Hepatocyte (in vitro differentiated cells): ENCODE results near the gene HAO2. TPM values are rescaled to one million over a fixed set of nuclear protein-coding genes. Genes with fewer than 3 reads are reported as not detected.
A peak's percentile ranks its signal among the peaks of the same experiment; 100 is the strongest.
"Not testable (repeated sequence)": the region's sequence is repeated elsewhere in the genome, so short reads cannot be mapped to it uniquely, and the experiment has no call there.

Experiments
- DNase-seq: peaks from one replicate; pipeline ENCODE4 v3.0.0-alpha.2; 2016; ENCODE audit warnings: low spot score
- H2AFZ ChIP-seq: fragments of 200-600 bp; sonication (generic); 2 replicates; pipeline ENCODE4 v1.6.0; 2016; ENCODE audit warnings: antibody characterized with exemption, mild to moderate bottlenecking
- H3K27ac ChIP-seq: fragments of 200-600 bp; sonication (generic); 2 replicates; pipeline ENCODE4 v1.5.1; 2016; ENCODE audit warnings: mild to moderate bottlenecking
- H3K27me3 ChIP-seq: fragments of 200-600 bp; sonication (generic); 2 replicates; pipeline ENCODE4 v1.6.1; 2016
- H3K36me3 ChIP-seq: fragments of 200-600 bp; sonication (generic); replicated peaks from 2 replicates; pipeline ENCODE4 v1.5.1; 2016; ENCODE audit warnings: low read depth; ENCODE audit not compliant: insufficient read depth
- H3K4me1 ChIP-seq: fragments of 200-600 bp; sonication (generic); 2 replicates; pipeline ENCODE4 v1.5.1; 2016; ENCODE audit warnings: mild to moderate bottlenecking, moderate library complexity; ENCODE audit not compliant: insufficient read depth
- H3K4me2 ChIP-seq: fragments of 200-600 bp; sonication (generic); 2 replicates; pipeline ENCODE4 v1.6.0; 2016
- H3K4me3 ChIP-seq: fragments of 200-600 bp; sonication (generic); 2 replicates; pipeline ENCODE4 v1.5.1; 2016; ENCODE audit warnings: mild to moderate bottlenecking
- H3K79me2 ChIP-seq: fragments of 200-600 bp; sonication (generic); 2 replicates; pipeline ENCODE4 v1.6.0; 2017; ENCODE audit warnings: mild to moderate bottlenecking
- H3K9me2 ChIP-seq: fragments of 200-600 bp; sonication (generic); replicated peaks from 2 replicates; pipeline ENCODE4 v1.6.0; 2017; ENCODE audit warnings: mild to moderate bottlenecking; ENCODE audit not compliant: insufficient read depth
- H3K9me3 ChIP-seq: fragments of 200-600 bp; sonication (generic); 2 replicates; pipeline ENCODE4 v1.5.1; 2016; ENCODE audit warnings: low read depth, mild to moderate bottlenecking
- H4K20me1 ChIP-seq: fragments of 200-600 bp; sonication (generic); 2 replicates; pipeline ENCODE4 v1.6.0; 2016; ENCODE audit warnings: mild to moderate bottlenecking; ENCODE audit not compliant: insufficient read depth, poor library complexity, severe bottlenecking
- CTCF ChIP-seq: fragments of 200-600 bp; sonication (generic); IDR thresholded peaks from 2 replicates; pipeline ENCODE4 v1.5.1; 2016; ENCODE audit warnings: antibody characterized with exemption, mild to moderate bottlenecking; ENCODE audit not compliant: poor library complexity
- EZH2 ChIP-seq: fragments of 200-600 bp; sonication (generic); IDR thresholded peaks from 2 replicates; pipeline ENCODE4 v1.6.1; 2016; ENCODE audit warnings: antibody characterized with exemption, mild to moderate bottlenecking, borderline replicate concordance
- EZH2phosphoT487 ChIP-seq: fragments of 200-600 bp; sonication (generic); IDR thresholded peaks from one replicate; pipeline ENCODE4 v1.6.1; 2018; ENCODE audit warnings: antibody characterized with exemption, mild to moderate bottlenecking, low read depth, moderate library complexity; ENCODE audit not compliant: unreplicated experiment, severe bottlenecking
- WGBS: methylation state at CpG from one replicate; pipeline ENCODE4 v1.1.6; 2016; ENCODE audit warnings: low lambda C conversion rate; ENCODE audit errors: missing lambda C conversion rate; 5-methylcytosine and 5-hydroxymethylcytosine counted together
- polyA plus RNA-seq: library from polyadenylated mRNA; unstranded; fragments of >200 nt; fragmentation: Nextera tagmentation; extraction: Ambion mirVana; gene quantifications from 2 replicates; pipeline ENCODE4 v1.2.1, GENCODE V29; 2016
- total RNA-seq: library from RNA; depleted of rRNA; stranded (reverse); fragments of >200 nt; gene quantifications from 2 replicates; pipeline ENCODE4 v1.2.3, GENCODE V29; 2014

HAO2 gene
- total and polyA plus RNA-seq, 2 experiments from 2014 or later: 14.2 to 16.6 TPM

- Histone ChIP-seq H3K27me3 (no peaks in the 10 kb centered on the region), H3K9me3 (no peaks in the 10 kb centered on the region), H3K27ac (peak overlapping the region; percentile 80), H3K36me3 (no peaks in the 10 kb centered on the region), H3K4me1 (peaks cover 19% of the 10 kb centered on the region), H3K9me2 (no peaks in the 10 kb centered on the region), H3K79me2 (no peaks in the 10 kb centered on the region), H2AFZ (no peak overlapping the region), H4K20me1 (no peaks in the 10 kb centered on the region), H3K4me3 (no peak overlapping the region), H3K4me2 (no peak overlapping the region)
- TF ChIP-seq CTCF (no peak), EZH2 (no peak), EZH2phosphoT487 (no peak)
- 36% methylated on average over 2 of the region's 2 CpGs for WGBS
- DNase-seq: peak; percentile 46
Measured at GRCh38 chr1:119373465-119373864, 4.9 kb downstream of the HAO2 start.

- no peaks in the 10 kb centered on the region for H3K79me2 ChIP-seq
- no peak for TF ChIP-seq EZH2
- TF ChIP-seq EZH2phosphoT487: no peak
- TF ChIP-seq CTCF: no peak
- DNase-seq: peak; percentile 47
- H3K9me3 ChIP-seq: no peaks in the 10 kb centered on the region
- no peaks in the 10 kb centered on the region for H3K27me3 ChIP-seq
- no peaks in the 10 kb centered on the region for H4K20me1 ChIP-seq
- no peak overlapping the region for H2AFZ ChIP-seq
- no peak overlapping the region for H3K4me3 ChIP-seq
- H3K9me2 ChIP-seq: no peaks in the 10 kb centered on the region
- H3K27ac ChIP-seq: peak overlapping the region; percentile 80
- 38% methylated on average over 4 of the region's 4 CpGs for WGBS
- no peak overlapping the region for H3K4me2 ChIP-seq
- H3K4me1 ChIP-seq: peaks cover 20% of the 10 kb centered on the region
- H3K36me3 ChIP-seq: no peaks in the 10 kb centered on the region
Measured at GRCh38 chr1:119374208-119374874, 5.8 kb downstream of the HAO2 start.

- Histone ChIP-seq H3K36me3 (no peaks in the 10 kb centered on the region), H3K27ac (no peak overlapping the region), H3K9me3 (no peaks in the 10 kb centered on the region), H3K4me1 (peaks cover 25% of the 10 kb centered on the region), H3K4me2 (no peak overlapping the region), H3K9me2 (no peaks in the 10 kb centered on the region), H4K20me1 (no peaks in the 10 kb centered on the region), H3K4me3 (no peak overlapping the region), H3K27me3 (no peaks in the 10 kb centered on the region), H3K79me2 (no peaks in the 10 kb centered on the region), H2AFZ (no peak overlapping the region)
- TF ChIP-seq EZH2: no peak
- TF ChIP-seq CTCF: no peak
- TF ChIP-seq EZH2phosphoT487: no peak
- WGBS: 97% methylated on average over 1 of the region's 1 CpG
- DNase-seq: no peak
Measured at GRCh38 chr1:119375366-119375765, 6.8 kb downstream of the HAO2 start.

- Histone ChIP-seq H3K79me2 (no peaks in the 10 kb centered on the region), H3K27ac (no peak overlapping the region), H3K4me3 (no peak overlapping the region), H3K4me2 (no peak overlapping the region), H3K9me3 (no peaks in the 10 kb centered on the region), H3K36me3 (no peaks in the 10 kb centered on the region), H4K20me1 (no peaks in the 10 kb centered on the region), H2AFZ (no peak overlapping the region), H3K9me2 (no peaks in the 10 kb centered on the region), H3K27me3 (no peaks in the 10 kb centered on the region), H3K4me1 (peaks cover 23% of the 10 kb centered on the region)
- 89% methylated on average over 1 of the region's 1 CpG for WGBS
- no peak for DNase-seq
- TF ChIP-seq EZH2phosphoT487: no peak
- TF ChIP-seq CTCF: no peak
- no peak for TF ChIP-seq EZH2
Measured at GRCh38 chr1:119376594-119376993, 8.0 kb downstream of the HAO2 start.

GRCh38 chr1:119377594-119377993 lies 9.0 kb downstream of the HAO2 start:
- 97% methylated on average over 2 of the region's 2 CpGs for WGBS
- H3K9me2 ChIP-seq, H3K4me2 ChIP-seq, H2AFZ ChIP-seq, H4K20me1 ChIP-seq, H3K36me3 ChIP-seq, H3K9me3 ChIP-seq, DNase-seq, H3K27me3 ChIP-seq, H3K4me3 ChIP-seq, H3K27ac ChIP-seq, H3K79me2 ChIP-seq: not testable (repeated sequence)
- H3K4me1 ChIP-seq: peaks cover 15% of the 10 kb centered on the region
